HG03354 (cell line): Measurements from ENCODE around the gene CLRN3.

Experiments used
- ATAC-seq: cut with Tn5 transposase; IDR thresholded peaks from one replicate; pipeline ENCODE4 v1.9.1; 2021; ENCODE audit warnings: mild to moderate bottlenecking; ENCODE audit not compliant: unreplicated experiment, poor library complexity, severe bottlenecking

CLRN3 gene

GRCh38 chr10:127905001-127905847 is 12.5 kb upstream of the CLRN3 start:
- ATAC-seq, result no peak

DNA sequence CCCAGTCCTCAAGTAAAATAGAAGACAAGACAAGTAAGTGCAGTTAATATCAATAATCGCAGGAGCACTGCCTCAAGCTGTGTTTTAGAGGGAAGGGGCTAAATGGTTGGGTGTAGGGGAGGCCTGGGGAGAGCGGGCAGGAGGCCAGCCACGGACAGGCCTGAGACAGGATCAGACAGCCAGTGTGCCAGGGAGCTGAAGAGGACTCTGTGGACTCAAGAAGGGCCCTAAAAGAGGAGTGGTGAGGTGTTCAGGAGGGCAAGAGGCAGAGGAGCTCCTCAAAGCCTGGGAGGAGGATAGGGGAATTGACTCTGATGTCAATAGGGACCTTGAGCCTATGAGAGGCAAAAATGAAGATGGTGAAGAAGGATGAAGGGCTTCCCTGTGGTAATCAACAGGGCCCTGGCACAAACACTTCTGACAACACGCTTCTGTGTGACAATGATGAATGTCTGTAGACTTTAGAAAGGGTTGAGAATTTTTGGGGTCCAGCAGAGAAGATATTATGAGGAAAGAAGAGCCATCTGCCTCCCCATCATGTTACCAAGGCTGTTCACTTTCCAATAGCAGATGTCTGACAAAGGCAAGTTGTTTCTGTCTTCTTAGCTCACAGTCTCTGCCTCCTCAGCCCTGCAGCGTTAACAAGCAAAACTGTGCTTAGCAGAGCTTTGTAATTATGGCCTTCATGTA is 11.7 kb upstream of the CLRN3 start:
- ATAC-seq, result no peak

DNA sequence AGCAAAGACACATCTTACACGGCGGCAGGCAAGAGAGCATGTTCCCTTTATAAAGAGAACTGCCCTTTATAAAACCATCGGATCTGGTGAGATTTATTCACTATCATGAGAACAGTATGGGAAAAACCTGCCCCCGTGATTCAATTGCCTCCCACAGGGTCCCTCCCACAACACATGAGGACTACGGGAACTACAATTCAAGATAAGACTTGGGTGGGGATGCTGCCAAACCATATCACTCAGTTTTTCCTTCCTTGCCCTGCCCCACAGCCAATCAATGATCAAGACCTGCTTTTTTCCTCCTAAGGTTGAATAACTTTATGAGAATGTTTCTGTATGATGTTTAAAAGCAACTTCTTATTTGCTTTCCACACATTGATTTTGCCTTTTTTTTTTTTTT is 11.0 kb upstream of the CLRN3 start:
- ATAC-seq, result no peak

DNA sequence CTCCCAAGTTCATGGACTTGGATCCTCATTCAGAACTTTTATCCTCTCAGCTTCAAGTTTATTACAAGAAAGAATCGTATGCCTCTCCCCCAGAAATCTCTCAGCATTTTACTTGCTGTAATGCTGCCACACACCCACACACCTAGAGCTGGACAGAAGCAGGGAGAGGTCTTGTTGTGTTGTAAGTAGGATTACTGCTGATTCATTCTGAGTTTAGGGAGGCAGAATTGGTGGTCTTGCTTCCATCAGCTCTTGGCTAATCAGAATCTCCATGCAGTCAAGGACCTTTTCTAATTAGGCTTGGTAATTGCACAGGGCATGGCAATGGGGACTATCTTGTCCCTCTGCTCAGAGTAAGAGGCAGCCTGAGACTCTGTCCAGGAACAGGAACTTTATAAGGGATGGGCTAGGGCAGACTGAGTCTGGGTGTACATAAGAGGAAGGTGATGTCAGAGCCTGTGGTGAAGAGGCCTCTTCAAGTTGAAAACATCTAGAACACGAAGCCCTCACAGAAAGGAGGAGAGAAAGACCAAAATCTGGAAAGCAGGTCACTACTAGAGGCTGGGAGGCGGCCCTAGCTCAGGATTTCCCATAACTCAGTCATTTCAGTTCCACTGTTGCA is 7.1 kb upstream of the CLRN3 start:
- ATAC-seq, result no peak

DNA sequence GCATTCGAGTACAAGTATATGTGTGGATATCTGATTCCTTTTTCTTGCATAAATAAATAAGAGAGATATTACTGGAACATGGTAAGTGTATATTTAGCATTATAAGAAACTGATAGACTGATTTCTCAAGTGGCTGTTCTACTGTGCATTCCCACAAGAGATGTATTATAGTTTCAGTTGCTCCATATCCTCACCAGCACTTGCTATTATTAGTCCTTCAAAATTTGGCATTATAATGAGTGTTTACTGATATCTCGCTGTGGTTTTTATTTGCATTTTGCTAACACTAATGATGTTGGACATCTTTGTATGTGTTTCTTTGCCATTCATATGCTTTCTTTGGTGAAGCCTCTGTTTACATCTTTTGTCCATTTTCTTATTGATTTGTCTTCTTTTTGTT is 4.4 kb upstream of the CLRN3 start:
- ATAC-seq, result no peak

DNA sequence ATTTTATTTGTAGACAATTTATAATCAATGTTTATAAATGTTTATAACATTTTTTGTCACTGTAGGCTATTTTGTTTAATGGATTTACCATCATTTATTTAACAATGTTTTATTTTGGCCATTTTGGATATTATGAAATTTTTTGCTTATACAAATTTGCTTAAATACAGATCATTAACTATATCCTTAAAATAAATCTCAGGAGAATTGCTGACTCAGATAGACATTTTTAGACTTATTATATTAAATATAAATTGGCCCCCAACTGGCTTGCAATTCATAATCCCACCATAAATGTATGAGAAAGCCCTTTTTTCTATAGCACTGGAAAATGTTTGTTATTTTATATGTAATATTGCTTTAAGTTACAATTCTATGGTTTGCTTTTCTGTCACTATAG is 3.8 kb upstream of the CLRN3 start:
- ATAC-seq, result no peak

DNA sequence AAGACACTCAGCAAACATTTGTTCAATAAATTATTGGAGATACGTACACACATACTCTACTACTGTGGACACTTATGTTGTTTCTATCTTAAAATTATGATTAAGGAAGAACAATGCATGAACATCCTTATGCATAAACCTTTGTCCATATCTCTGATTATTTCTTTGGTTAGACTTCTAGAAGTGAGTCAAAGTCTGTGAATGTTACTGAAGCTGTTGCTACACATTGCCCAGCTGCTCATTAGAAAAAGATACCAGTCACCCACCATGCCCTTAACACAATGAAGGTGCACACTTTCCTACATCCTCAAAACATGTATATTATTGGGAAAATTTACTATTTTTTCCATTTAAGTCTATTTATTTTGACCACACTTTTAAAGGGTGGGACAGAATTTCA is 1.4 kb upstream of the CLRN3 start:
- ATAC-seq, result no peak

DNA sequence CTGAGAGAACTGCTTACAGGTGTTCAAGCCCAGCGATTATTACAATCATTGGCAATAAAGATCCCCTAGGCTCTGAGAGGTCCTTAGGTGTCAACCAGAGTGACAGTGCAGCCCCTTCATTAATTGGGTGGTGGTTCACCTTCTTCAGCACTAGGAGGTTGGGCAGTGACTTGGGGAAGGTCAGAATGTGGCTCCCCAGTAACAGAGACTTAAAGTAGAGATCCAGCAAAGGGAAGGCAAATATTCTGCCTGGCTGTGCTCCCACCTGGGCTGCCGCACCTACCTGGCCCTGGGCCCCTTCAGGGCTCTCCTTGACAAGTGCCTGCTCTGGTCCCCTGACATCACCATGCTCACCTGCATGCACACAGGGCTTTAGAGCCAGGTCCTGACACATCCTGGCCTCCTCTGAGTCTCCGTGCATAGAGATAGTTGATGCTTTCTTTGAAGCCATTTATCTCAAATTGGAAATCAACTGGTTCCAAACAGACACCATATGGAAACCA is 1.9 kb downstream of the CLRN3 start:
- ATAC-seq, result no peak

GRCh38 chr10:127890216-127890615 is 2.5 kb downstream of the CLRN3 start:
- no peak for ATAC-seq

- ATAC-seq, result no peak
Measured at GRCh38 chr10:127889605-127890195, 3.0 kb downstream of the CLRN3 start.

- ATAC-seq, result no peak
Measured at GRCh38 chr10:127888521-127889312, 4.0 kb downstream of the CLRN3 start.

- no peak for ATAC-seq
Measured at GRCh38 chr10:127887541-127888415, 5.0 kb downstream of the CLRN3 start.

DNA sequence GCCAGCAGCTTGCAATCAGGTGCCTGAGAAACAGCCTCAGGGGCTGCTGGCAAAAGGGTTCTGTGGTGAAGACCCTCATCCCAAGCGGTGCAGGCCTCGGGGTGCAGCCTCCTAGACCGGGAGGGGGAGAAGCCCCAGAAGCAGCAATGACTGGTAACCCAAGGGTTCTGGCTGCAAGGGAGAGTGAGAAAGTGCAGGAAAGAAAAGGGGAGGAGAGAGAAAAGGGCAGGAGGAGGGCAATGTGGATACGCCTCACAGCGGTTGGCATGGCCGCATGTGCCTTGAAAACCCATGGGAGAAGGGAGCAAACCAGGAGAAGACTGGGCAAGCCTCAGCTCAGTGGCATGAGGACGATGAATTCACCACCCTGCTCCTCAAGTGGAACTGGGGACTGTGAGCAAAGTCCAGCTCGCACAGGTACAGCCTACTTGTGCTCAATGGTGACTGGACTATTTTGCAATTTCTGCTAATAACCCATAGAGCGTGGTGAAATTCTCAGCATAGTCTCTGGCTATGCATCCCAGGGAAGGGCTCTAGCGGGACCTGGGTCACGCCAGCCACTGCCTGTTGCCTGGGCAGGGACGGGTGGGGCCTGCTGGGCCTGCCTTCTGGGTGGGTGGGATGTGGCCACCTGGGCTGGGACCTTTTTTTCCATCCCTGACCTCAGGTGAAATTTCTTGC is 6.2 kb downstream of the CLRN3 start:
- no peak for ATAC-seq

DNA sequence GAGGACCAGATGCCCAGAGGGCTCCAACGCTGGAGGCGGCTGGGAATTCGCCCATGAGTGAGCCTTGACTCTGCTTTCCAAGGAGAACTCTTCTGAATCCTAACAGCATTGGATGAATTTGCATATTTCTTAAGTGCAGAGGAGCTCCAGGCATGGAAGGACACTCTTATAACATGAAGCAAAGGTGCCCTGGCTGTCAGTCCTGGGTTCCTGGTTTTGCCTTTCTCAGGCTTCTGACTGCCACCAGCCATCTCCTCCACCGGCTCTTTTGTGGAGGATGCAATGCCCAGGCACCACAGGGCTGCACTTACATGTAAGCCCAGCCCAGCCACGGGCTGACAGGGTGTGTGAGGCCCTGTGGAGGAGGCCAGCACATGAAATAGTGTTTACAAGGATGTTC is 8.2 kb downstream of the CLRN3 start:
- ATAC-seq, result no peak

DNA sequence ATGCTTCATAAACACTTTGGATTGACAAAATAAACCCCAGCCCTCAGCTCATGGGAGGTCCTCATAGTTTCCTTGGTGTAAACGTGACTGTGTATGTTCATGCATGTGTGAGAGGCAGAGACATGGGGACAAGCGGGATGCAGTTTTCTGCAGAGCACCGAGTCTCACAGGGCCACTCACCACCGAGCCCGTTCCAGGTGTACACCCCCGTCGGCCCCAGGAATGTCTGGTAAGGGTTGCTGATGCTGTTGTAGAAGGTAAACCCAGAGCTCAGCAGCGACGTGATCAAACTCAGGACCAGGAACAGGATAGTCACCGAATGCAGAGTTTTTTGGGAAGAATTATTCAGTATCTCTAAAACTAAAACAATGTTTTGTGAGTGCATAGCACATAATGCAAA is 9.2 kb downstream of the CLRN3 start:
- ATAC-seq, result no peak

DNA sequence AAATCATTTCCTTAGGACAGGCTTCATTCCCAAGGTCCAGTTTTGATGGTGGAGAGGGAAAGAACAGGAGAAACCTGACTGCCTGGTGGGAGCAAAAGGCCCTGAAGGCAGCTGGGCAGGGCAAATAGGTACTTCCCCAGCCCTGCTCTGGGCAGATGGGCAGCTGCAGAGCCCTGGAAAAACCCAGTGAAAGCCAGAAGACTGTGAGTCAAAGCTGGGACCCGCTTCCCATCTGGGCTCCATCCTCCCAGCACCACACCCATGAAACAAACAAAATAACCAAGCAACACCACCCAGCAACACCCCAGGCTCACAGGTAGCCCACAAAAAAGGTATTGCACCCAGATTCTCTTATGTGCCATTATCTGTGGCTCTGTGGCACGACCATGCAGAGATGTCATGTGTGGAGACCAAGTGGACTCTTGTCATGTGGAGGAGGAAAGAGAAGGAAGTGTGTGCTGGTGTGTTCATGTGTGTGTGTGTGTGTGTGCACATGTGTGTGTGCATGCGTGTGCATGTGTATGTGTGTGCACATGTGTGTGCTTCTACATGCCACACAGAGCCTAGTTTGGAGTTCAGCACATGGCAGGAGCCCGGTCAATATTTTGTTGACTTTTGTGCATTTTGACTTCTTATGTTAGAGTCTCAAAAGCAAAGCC is 9.8 kb downstream of the CLRN3 start:
- ATAC-seq, result no peak

- no peak for ATAC-seq
Measured at GRCh38 chr10:127882391-127882790, 10.3 kb downstream of the CLRN3 start.

DNA sequence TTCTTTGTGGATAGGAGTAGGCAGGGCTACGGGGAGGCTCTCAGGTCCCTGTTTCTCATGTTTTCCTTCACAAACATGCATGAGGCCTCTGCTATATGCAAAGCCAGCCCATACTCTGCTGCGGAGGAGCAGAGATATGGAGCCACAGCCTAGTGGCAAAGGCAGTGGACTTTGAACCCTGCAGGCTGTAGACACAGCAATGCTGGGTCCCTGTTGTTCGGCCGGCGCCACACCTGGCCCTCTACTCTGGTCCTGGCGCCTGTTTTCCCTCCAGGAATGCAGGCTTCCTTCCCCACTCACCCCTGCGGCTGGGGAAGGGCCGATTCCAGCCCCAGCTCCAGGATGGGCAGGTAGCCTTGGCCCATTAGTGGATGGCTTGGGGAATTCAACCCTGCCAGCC is 11.5 kb downstream of the CLRN3 start:
- no peak for ATAC-seq
